Tibial artery (tissue), 4 donors: ENCODE measurements around the gene GSTA4.
A peak's percentile ranks its signal among the peaks of the same experiment; 100 is the strongest.

ENCODE experiments used
- DNase-seq, 2 donors: peaks; one replicate each; pipeline ENCODE4 v3.0.0-alpha.2; 2019
- H3K27ac ChIP-seq, 2 donors: fragments of 200-600 bp; sonication (generic) in 1 of 2; 1 replicate in 1 of 2; 2 replicates in 1 of 2; pipeline ENCODE4 v1.5.1; 2018 to 2019; ENCODE audit warnings: mild to moderate bottlenecking in 1 of 2
- H3K27me3 ChIP-seq, 2 donors: fragments of 200-600 bp; sonication (generic) in 1 of 2; one replicate each; pipeline versions ENCODE4 v1.5.1 to v1.6.0; 2016 to 2019
- H3K36me3 ChIP-seq, 3 donors: fragments of 200-600 bp; sonication (generic) in 2 of 3; one replicate each; pipeline ENCODE4 v1.5.1; 2016 to 2019; ENCODE audit warnings: mild to moderate bottlenecking in 2 of 3
- H3K4me1 ChIP-seq, 4 donors: fragments of 200-600 bp; sonication (generic) in 2 of 4; 1 replicate in 3 of 4; 2 replicates in 1 of 4; pipeline ENCODE4 v1.5.1; 2016 to 2019
- H3K4me3 ChIP-seq, 2 donors: fragments of 200-600 bp; sonication (generic) in 1 of 2; 1 replicate in 1 of 2; 2 replicates in 1 of 2; pipeline ENCODE4 v1.5.1; 2018 to 2019; ENCODE audit warnings: mild to moderate bottlenecking in 2 of 2
- H3K9me3 ChIP-seq, 3 donors: fragments of 200-600 bp; sonication (generic) in 1 of 3; one replicate each; pipeline ENCODE4 v1.5.1; 2016 to 2019
- intact Hi-C: fragments of 100-400 bp; cut with DNase I; formaldehyde crosslinking; loops from one replicate; pipeline ENCODE4 v1.15.0; 2023; ENCODE audit warnings: low total_unique reads
- TF ChIP-seq, protein P1 (sequence below), 2 experiments: fragments of 200-600 bp in 1 of 2; fragments of 450-650 bp in 1 of 2; IDR thresholded peaks; one replicate each; pipeline ENCODE4 v1.5.1; 2017 to 2019; ENCODE audit warnings: antibody characterized with exemption in 2 of 2, mild to moderate bottlenecking in 1 of 2, moderate library complexity in 1 of 2

The GSTA4 gene

DNA sequence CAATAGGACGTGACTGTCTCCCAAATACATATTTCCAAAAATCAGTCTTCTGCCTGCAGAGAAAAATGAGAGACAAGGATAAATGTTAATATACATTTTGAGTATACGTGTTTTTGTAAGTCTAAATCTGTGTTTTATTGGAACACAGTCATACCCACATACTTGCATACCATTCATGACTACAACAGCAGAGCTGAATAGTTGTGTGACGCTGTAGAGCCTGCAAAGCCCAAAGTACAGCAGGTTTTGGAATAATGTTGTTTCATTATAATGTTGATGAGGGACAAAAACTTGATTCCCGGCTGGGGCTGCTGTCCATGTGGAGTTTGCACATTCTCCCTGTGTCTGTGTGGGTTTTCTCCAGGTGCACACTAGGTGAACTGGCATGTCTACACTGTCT, 46.3 kb upstream of the GSTA4 start:
- Histone ChIP-seq H3K9me3 (no peaks in the 10 kb centered on the region), H3K4me3 (no peak overlapping the region), H3K4me1 (peaks cover 0 to 38% (median 23%) of the 10 kb centered on the region in 4 donors), H3K27ac (no peak overlapping the region), H3K27me3 (no peaks in the 10 kb centered on the region), H3K36me3 (peaks cover 18 to 39% (median 32%) of the 10 kb centered on the region in 3 donors)
- TF ChIP-seq, protein P1, sequence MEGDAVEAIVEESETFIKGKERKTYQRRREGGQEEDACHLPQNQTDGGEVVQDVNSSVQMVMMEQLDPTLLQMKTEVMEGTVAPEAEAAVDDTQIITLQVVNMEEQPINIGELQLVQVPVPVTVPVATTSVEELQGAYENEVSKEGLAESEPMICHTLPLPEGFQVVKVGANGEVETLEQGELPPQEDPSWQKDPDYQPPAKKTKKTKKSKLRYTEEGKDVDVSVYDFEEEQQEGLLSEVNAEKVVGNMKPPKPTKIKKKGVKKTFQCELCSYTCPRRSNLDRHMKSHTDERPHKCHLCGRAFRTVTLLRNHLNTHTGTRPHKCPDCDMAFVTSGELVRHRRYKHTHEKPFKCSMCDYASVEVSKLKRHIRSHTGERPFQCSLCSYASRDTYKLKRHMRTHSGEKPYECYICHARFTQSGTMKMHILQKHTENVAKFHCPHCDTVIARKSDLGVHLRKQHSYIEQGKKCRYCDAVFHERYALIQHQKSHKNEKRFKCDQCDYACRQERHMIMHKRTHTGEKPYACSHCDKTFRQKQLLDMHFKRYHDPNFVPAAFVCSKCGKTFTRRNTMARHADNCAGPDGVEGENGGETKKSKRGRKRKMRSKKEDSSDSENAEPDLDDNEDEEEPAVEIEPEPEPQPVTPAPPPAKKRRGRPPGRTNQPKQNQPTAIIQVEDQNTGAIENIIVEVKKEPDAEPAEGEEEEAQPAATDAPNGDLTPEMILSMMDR (IDR thresholded peaks at IDR 0.05) = no peak
- DNase-seq = no peak
- intact Hi-C loops = no loop called here

DNA sequence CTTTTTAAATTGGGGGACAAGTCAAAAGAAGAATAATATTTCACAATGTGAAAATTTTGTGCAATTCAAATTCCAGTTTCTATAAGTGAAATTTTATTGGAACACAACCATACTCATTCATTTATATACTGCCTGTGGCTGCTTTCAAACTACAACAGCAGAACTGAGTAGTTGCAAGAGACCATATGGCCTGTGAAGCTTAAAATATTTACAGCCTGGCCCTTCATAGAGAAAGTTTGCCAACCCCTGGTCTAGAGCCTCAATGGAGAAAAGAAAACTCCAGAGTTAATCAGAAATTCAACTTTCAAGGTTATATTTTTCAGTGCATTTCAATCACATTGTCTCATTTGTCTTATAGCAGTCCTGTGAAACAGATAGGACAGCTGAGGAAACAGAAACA, 43.5 kb upstream of the GSTA4 start:
- Histone ChIP-seq H3K27me3 (no peaks in the 10 kb centered on the region), H3K36me3 (peaks cover 18 to 61% (median 43%) of the 10 kb centered on the region in 3 donors), H3K4me3 (no peak overlapping the region), H3K27ac (no peak overlapping the region), H3K9me3 (no peaks in the 10 kb centered on the region), H3K4me1 (peaks cover 0 to 40% (median 24%) of the 10 kb centered on the region in 4 donors)
- intact Hi-C loops = no loop called here
- TF ChIP-seq, protein P1 (IDR thresholded peaks at IDR 0.05) = no peak
- no peak for DNase-seq

DNA sequence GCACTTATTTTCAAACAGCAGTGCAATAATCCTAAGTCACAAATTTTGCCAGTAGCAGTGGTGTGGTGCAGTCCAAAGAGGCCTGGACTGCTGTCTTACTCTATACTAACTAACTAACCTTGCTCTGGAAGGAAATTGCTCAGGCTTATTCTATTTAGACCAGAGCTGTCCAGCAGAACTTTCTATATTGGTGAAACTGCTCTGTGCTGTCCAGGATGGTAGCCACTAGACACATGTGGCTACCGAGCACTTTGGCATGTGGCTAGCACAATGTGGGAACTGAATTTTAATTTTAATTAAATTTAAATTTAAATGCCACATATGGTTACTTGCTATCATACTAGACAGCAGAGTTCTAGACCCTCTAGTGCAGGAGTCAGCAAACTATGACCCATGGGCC, 43.1 kb upstream of the GSTA4 start:
- H3K27me3 ChIP-seq = no peaks in the 10 kb centered on the region
- TF ChIP-seq, protein P1 (IDR thresholded peaks at IDR 0.05) = no peak
- DNase-seq = no peak
- H3K9me3 ChIP-seq = no peaks in the 10 kb centered on the region
- no peak overlapping the region for H3K27ac ChIP-seq
- peaks cover 18 to 61% (median 43%) of the 10 kb centered on the region in 3 donors for H3K36me3 ChIP-seq
- H3K4me3 ChIP-seq = no peak overlapping the region
- H3K4me1 ChIP-seq = peaks cover 0 to 40% (median 22%) of the 10 kb centered on the region in 4 donors
- intact Hi-C loops = no loop called here

DNA sequence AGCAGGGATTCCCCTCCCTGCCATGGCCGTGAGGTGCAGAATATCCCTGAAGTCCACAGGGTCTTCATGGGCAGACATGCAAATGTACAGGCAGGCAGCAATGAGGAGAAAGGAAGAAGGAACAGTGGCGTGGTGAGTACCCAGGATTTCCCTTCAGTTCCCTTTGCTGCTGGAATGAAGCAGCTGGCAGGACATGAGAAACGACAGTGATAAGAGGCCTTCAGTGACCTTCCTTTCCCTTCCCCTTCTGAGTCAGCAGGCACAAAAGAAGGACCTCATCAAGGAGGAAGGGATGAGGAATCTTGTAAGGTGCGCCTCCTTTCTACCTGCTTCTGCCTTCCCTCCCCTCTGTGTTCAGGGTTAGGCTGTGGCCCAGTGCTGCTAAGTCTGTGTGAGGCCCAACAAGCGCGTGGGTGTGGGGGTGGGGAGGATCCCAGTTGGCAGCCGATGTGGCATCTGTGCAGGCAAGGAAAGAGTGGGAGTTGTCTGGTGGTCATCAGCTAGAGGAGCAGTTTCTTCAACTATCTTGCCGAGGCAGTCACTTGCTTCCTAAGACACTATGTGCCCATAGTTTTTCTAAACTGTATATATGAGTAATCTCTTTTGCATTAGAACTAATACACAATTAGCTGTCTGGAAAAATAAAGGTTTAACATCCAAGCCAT, 40.6 kb upstream of the GSTA4 start:
- peak overlapping the region in 1 of 2 donors; percentile 21 for H3K27ac ChIP-seq
- H3K36me3 ChIP-seq = peaks cover 22 to 68% (median 49%) of the 10 kb centered on the region in 3 donors

DNA sequence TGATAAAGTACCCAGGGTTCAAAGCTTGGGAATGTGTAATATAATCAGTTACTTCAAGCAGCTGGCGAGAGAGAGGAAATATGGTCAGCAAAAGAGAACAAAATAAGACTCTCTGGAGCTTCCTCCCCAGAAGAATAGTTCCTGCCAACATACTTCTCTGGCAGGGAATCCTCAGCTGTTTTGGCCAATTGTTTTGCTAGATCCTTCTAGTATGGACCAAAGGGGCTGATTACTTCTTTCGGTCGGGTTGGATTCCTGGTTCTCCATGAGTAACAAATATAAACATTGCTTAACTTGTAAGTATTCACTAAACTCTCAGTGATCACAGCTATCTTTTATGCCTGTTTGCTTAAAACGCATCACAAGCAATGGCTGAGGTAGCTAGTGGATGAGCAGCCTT, 38.7 kb upstream of the GSTA4 start:
- peak overlapping the region; percentile 13 to 19 for H3K27ac ChIP-seq
- no peaks in the 10 kb centered on the region for H3K9me3 ChIP-seq
- H3K4me1 ChIP-seq = peaks cover 0 to 23% (median 14%) of the 10 kb centered on the region in 4 donors
- no peak overlapping the region for H3K4me3 ChIP-seq
- intact Hi-C loops = no loop called here
- peaks cover 21 to 68% (median 49%) of the 10 kb centered on the region in 3 donors for H3K36me3 ChIP-seq
- TF ChIP-seq, protein P1 (IDR thresholded peaks at IDR 0.05) = no peak
- no peaks in the 10 kb centered on the region for H3K27me3 ChIP-seq
- no peak for DNase-seq

More for the DNA sequence above, 40.6 kb upstream of the GSTA4 start:
- intact Hi-C loops = no loop called here
- H3K4me3 ChIP-seq = no peak overlapping the region
- TF ChIP-seq, protein P1 (IDR thresholded peaks at IDR 0.05) = no peak
- H3K27me3 ChIP-seq = no peaks in the 10 kb centered on the region
- no peaks in the 10 kb centered on the region for H3K9me3 ChIP-seq
- no peak for DNase-seq
- H3K4me1 ChIP-seq = peaks cover 0 to 23% (median 14%) of the 10 kb centered on the region in 4 donors
